Renal pelvis (tissue), 3 donors: ENCODE results near the gene SMIM26. TPM values are rescaled to one million over a fixed set of nuclear protein-coding genes. Genes with fewer than 3 reads are reported as not detected.

Source experiments
- polyA plus RNA-seq, 3 donors: library from polyadenylated mRNA; unstranded; fragments of 120-200 nt; gene quantifications; one replicate each; pipeline ENCODE4 v1.2.1, GENCODE V29; 2013; ENCODE audit not compliant: insufficient read length in 3 of 3

Gene SMIM26
- polyA plus RNA-seq, 3 donors, result 74.8 to 88.8 (median 79.7) TPM

Other genes with a start within 250 kb of the SMIM26 start
- gene DZANK1, start 100.4 kb upstream of the SMIM26 start, polyA plus RNA-seq, result 10 to 100 TPM in 2 of 3 donors, 1 to 10 TPM in 1; 5.8 to 11.5 (median 10.9) TPM
- gene POLR3F, start 100.0 kb upstream of the SMIM26 start, polyA plus RNA-seq, result 10 to 100 TPM; 15.0 to 19.5 (median 17.9) TPM
- gene RBBP9, start 70.2 kb upstream of the SMIM26 start, polyA plus RNA-seq, result 10 to 100 TPM; 27.7 to 30.4 (median 28.6) TPM
- 10 to 100 TPM; 64.8 to 69.9 (median 65.2) TPM for gene SEC23B, start 59.5 kb upstream of the SMIM26 start, polyA plus RNA-seq
- gene DTD1, start 20.6 kb downstream of the SMIM26 start, polyA plus RNA-seq, result 10 to 100 TPM; 30.3 to 35.5 (median 34.9) TPM
- gene SCP2D1, start 246.4 kb downstream of the SMIM26 start, polyA plus RNA-seq, result not detected